ENCODE results near the gene PIGW. TPM values are rescaled to one million over a fixed set of nuclear protein-coding genes. Genes with fewer than 3 reads are reported as not detected.

Gene PIGW
- total and polyA plus RNA-seq, 4 donors = 6.2 to 15.4 (median 10.6) TPM

GRCh38 chr17:36514856-36515255 lies 19.9 kb upstream of the PIGW start:
- no peak overlapping the region for H3K27ac ChIP-seq (ENCODE audit: low read depth in 1 of 2, low read length in 1 of 2)
- WGBS, 2 donors = 93 to 96% methylated on average over 3 of the region's 3 CpGs
- H3K9me3 ChIP-seq (ENCODE audit: control insufficient read depth in 4 of 4, insufficient read depth in 3 of 4, low read length in 3 of 4) = no peaks in the 10 kb centered on the region
- no peak for TF ChIP-seq CTCF (IDR thresholded peaks at IDR 0.05; ENCODE audit: control extremely low read depth, extremely low read depth)
- no peak for ATAC-seq (ENCODE audit: insufficient read depth, low FRiP score)
- no peak for DNase-seq
- H3K27me3 ChIP-seq (ENCODE audit: control insufficient read depth in 3 of 3, insufficient read depth in 3 of 3, low read length in 2 of 3) = no peaks in the 10 kb centered on the region
- no peaks in the 10 kb centered on the region for H3K4me1 ChIP-seq (ENCODE audit: control insufficient read depth in 5 of 5, insufficient read depth in 5 of 5, low read length in 5 of 5)
- no peak overlapping the region for H3K9ac ChIP-seq (ENCODE audit: insufficient read depth in 1 of 2, low read length in 2 of 2)
- H3K4me3 ChIP-seq = no peak overlapping the region
- H3K36me3 ChIP-seq (ENCODE audit: control insufficient read depth in 4 of 4, insufficient read depth in 4 of 4, low read length in 4 of 4) = peaks cover 3 to 35% (median 5%) of the 10 kb centered on the region in 4 donors

DNA sequence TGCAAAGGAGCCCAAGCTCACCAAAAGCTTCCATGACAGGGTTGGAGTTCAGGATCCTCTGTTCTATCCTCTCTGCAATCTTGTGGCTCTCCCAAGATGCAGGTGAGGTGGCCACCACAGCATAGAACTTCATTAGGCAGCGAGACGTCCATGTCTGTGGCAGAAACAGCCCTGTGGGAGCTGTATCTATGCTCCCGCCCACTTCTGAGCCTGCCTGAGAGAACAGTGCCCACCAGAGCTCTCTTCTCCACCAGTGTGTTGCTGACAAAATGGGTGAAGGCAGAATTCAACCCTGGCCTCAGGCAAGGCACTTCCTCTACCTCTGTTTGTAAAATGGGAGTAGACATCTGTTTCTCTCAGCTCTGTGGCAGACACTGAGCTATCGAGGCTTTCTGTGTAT lies 18.9 kb upstream of the PIGW start:
- ATAC-seq (ENCODE audit: insufficient read depth, low FRiP score) = no peak
- Histone ChIP-seq H3K36me3 (ENCODE audit: control insufficient read depth in 4 of 4, insufficient read depth in 4 of 4, low read length in 4 of 4) (peaks cover 3 to 27% (median 6%) of the 10 kb centered on the region in 4 donors), H3K4me3 (no peak overlapping the region), H3K27me3 (ENCODE audit: control insufficient read depth in 3 of 3, insufficient read depth in 3 of 3, low read length in 2 of 3) (no peaks in the 10 kb centered on the region), H3K4me1 (ENCODE audit: control insufficient read depth in 5 of 5, insufficient read depth in 5 of 5, low read length in 5 of 5) (no peaks in the 10 kb centered on the region), H3K9me3 (ENCODE audit: control insufficient read depth in 4 of 4, insufficient read depth in 3 of 4, low read length in 3 of 4) (no peaks in the 10 kb centered on the region), H3K9ac (ENCODE audit: insufficient read depth in 1 of 2, low read length in 2 of 2) (no peak overlapping the region), H3K27ac (ENCODE audit: low read depth in 1 of 2, low read length in 1 of 2) (no peak overlapping the region)
- 89 to 91% methylated on average over 4 of the region's 4 CpGs for WGBS, 2 donors
- no peak for TF ChIP-seq CTCF (IDR thresholded peaks at IDR 0.05; ENCODE audit: control extremely low read depth, extremely low read depth)
- no peak for DNase-seq

DNA sequence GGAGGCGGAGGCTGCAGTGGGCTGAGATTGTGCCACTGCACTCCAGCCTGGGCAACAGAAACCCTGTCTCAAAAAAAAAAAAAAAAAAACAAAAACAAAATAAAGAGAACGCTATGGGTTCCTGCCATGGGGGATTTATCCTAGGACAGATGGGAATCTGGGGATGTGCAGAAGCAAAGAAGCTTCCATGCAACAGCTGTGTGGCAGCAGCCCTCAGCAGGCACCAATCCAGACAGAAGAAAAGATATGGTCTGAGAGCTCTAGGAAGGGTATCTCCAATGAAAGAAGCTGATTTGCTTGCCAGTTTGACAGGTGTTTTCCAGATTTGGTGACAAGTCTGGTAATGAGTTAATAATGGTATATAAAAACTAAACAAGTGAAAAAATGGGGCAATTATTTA lies 11.7 kb upstream of the PIGW start:
- 98 to 99% methylated on average over 2 of the region's 2 CpGs for WGBS, 2 donors
- no peak for TF ChIP-seq CTCF (IDR thresholded peaks at IDR 0.05; ENCODE audit: control extremely low read depth, extremely low read depth)

DNA sequence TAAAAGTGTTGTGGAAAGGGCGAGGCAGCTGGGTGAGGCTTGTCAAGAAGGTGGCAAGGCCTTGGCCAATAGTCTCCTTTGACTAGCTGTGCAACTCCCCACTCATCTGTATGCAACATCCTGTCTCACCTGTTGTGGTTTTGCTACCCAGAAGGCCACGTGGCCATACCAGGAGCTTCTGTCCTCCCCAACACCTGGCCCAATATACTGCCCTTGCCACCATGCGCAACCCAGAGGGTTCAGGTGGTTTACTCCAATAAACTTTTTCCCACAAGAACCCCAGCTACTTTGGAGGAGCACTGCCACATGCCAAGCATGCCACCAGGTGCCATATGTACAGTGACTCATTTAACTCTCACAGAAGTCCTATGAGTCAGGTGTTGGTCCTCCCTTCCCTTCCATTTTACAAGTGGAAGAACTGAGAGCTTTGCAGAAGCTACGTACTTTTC lies 10.3 kb upstream of the PIGW start:
- no peaks in the 10 kb centered on the region for H3K27me3 ChIP-seq (ENCODE audit: control insufficient read depth in 3 of 3, insufficient read depth in 3 of 3, low read length in 2 of 3)
- H3K36me3 ChIP-seq (ENCODE audit: control insufficient read depth in 4 of 4, insufficient read depth in 4 of 4, low read length in 4 of 4) = peaks cover 12 to 30% (median 28%) of the 10 kb centered on the region in 4 donors
- no peak overlapping the region for H3K4me3 ChIP-seq
- H3K27ac ChIP-seq (ENCODE audit: low read depth in 1 of 2, low read length in 1 of 2) = no peak overlapping the region
- WGBS, 2 donors = 89% methylated on average over 4 of the region's 4 CpGs
- H3K9me3 ChIP-seq (ENCODE audit: control insufficient read depth in 4 of 4, insufficient read depth in 3 of 4, low read length in 3 of 4) = no peaks in the 10 kb centered on the region
- ATAC-seq (ENCODE audit: insufficient read depth, low FRiP score) = no peak
- no peak for TF ChIP-seq CTCF (IDR thresholded peaks at IDR 0.05; ENCODE audit: control extremely low read depth, extremely low read depth)
- H3K9ac ChIP-seq (ENCODE audit: insufficient read depth in 1 of 2, low read length in 2 of 2) = no peak overlapping the region
- DNase-seq = no peak
- no peaks in the 10 kb centered on the region for H3K4me1 ChIP-seq (ENCODE audit: control insufficient read depth in 5 of 5, insufficient read depth in 5 of 5, low read length in 5 of 5)

More for the DNA sequence above, 11.7 kb upstream of the PIGW start:
- no peaks in the 10 kb centered on the region for H3K9me3 ChIP-seq (ENCODE audit: control insufficient read depth in 4 of 4, insufficient read depth in 3 of 4, low read length in 3 of 4)
- H3K36me3 ChIP-seq (ENCODE audit: control insufficient read depth in 4 of 4, insufficient read depth in 4 of 4, low read length in 4 of 4) = peaks cover 12 to 30% (median 23%) of the 10 kb centered on the region in 4 donors
- no peak overlapping the region for H3K4me3 ChIP-seq
- no peak for ATAC-seq (ENCODE audit: insufficient read depth, low FRiP score)
- H3K9ac ChIP-seq (ENCODE audit: insufficient read depth in 1 of 2, low read length in 2 of 2) = no peak overlapping the region
- no peaks in the 10 kb centered on the region for H3K4me1 ChIP-seq (ENCODE audit: control insufficient read depth in 5 of 5, insufficient read depth in 5 of 5, low read length in 5 of 5)
- no peaks in the 10 kb centered on the region for H3K27me3 ChIP-seq (ENCODE audit: control insufficient read depth in 3 of 3, insufficient read depth in 3 of 3, low read length in 2 of 3)
- no peak overlapping the region for H3K27ac ChIP-seq (ENCODE audit: low read depth in 1 of 2, low read length in 1 of 2)
- DNase-seq = no peak
